ENCODE data around the gene MYO5A.

The MYO5A gene

GRCh38 chr15:52408823-52409222 lies 119.9 kb downstream of the MYO5A start:
- DNase-seq: no peak

- DNase-seq: no peak
These were observed 121.3 kb downstream of the MYO5A start for GRCh38 chr15:52407374-52407773.

- no peak for DNase-seq
These were observed 122.1 kb downstream of the MYO5A start for GRCh38 chr15:52406601-52407000.

GRCh38 chr15:52405856-52406255 lies 122.8 kb downstream of the MYO5A start:
- no peak for DNase-seq

- no peak for DNase-seq
These were observed 131.6 kb downstream of the MYO5A start for GRCh38 chr15:52397118-52397517.

GRCh38 chr15:52394118-52394517 lies 134.6 kb downstream of the MYO5A start:
- DNase-seq: no peak

- DNase-seq: peak; percentile 31
These were observed 136.5 kb downstream of the MYO5A start for GRCh38 chr15:52392008-52392687.

- DNase-seq: no peak
These were observed 137.6 kb downstream of the MYO5A start for GRCh38 chr15:52391069-52391468.

GRCh38 chr15:52385670-52386069 lies 143.0 kb downstream of the MYO5A start:
- no peak for DNase-seq

- DNase-seq: peak; percentile 2
These were observed 145.5 kb downstream of the MYO5A start for GRCh38 chr15:52383100-52383588.

- DNase-seq: no peak
These were observed 146.0 kb downstream of the MYO5A start for GRCh38 chr15:52382647-52383046.

GRCh38 chr15:52379395-52380106 lies 149.1 kb downstream of the MYO5A start:
- DNase-seq: no peak

- no peak for DNase-seq
These were observed 149.8 kb downstream of the MYO5A start for GRCh38 chr15:52378746-52379394.

GRCh38 chr15:52370010-52370409 lies 158.7 kb downstream of the MYO5A start:
- peak; percentile 6 for DNase-seq

GRCh38 chr15:52369455-52369854 lies 159.2 kb downstream of the MYO5A start:
- DNase-seq: no peak

- no peak for DNase-seq
These were observed 159.7 kb downstream of the MYO5A start for GRCh38 chr15:52369030-52369429.

- no peak for DNase-seq
These were observed 160.3 kb downstream of the MYO5A start for GRCh38 chr15:52368402-52368801.

GRCh38 chr15:52362497-52362896 lies 166.2 kb downstream of the MYO5A start:
- DNase-seq: peak; percentile 48

- no peak for DNase-seq
These were observed 166.6 kb downstream of the MYO5A start for GRCh38 chr15:52361975-52362494.

- DNase-seq: no peak
These were observed 167.2 kb downstream of the MYO5A start for GRCh38 chr15:52361494-52361893.

GRCh38 chr15:52360229-52361203 lies 168.2 kb downstream of the MYO5A start:
- no peak for DNase-seq

GRCh38 chr15:52359722-52360121 lies 169.0 kb downstream of the MYO5A start:
- no peak for DNase-seq

Measured in fibroblast of skin of right biceps (primary cell).